ENCODE measurements around the gene FBXO11. TPM values are rescaled to one million over a fixed set of nuclear protein-coding genes. Genes with fewer than 3 reads are reported as not detected.

The FBXO11 gene
- polyA plus RNA-seq, 3 donors: 11.2 to 23.4 (median 23.0) TPM

DNA sequence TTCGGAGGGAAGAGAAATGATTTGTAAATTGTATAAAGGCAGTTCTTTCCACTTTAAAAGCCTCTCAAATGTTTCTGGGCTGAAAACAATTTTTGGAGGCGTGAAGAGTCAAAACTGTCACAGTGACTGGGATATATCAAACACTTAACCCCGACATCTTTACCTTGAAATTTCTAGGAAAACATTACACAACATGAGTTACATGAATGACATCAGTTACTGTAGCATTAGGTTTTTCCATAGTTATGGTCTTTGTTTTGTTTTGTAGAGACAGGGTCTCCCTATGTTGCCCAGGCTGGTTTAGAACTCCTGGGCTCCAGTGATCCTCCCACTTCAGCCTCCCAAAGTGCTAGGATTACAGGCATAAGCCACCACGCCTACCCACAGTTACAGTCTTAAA lies 97.7 kb downstream of the FBXO11 start:
- 73 to 79% (median 74%) methylated on average over 4 of the region's 4 CpGs for WGBS, 3 donors
- no peak overlapping the region for H3K27ac ChIP-seq (ENCODE audit: low read depth, low read length)

DNA sequence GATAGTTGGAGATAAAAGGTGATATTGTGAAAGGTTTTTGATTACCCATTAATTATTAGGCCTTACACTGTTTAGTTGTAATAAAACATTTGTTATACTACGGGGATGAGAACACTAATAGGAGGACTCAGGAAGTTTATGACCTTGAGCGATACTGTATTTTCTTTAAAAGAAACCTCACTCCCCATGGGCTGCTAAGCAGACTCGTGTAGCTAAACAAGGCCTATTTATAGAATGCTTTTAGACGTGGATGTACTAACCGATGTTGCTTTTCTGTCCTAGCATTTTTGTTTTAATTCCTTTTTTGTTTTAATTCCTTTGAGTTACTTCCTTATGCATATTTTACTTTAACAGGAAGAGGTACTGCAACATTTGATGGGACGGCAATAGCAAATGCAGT lies 100.4 kb downstream of the FBXO11 start:
- no peak overlapping the region for H3K27ac ChIP-seq (ENCODE audit: low read depth, low read length)
- 60 to 65% (median 62%) methylated on average over 6 of the region's 6 CpGs for WGBS, 3 donors

DNA sequence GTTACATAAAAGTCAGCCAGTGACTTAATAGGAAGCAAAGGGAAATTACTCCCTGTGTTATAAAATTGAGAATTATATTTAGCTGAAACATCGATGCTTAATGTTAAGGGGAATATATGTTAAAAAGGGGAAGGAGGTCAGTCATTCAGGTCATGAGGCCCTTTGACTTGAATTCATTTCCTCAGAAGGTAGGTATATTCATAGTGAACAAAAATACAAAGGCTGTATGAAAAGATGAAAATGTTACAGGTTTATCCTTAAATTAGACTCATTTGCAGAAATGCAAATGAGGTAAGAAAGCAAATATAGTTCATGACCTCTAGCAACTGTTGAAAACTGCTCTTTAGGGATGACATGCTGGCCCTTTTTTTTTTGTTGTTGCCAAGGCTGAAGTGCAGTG lies 102.5 kb downstream of the FBXO11 start:
- H3K27ac ChIP-seq (ENCODE audit: low read depth, low read length): no peak overlapping the region
- WGBS, 3 donors: 91 to 96% (median 93%) methylated on average over 1 of the region's 1 CpG

DNA sequence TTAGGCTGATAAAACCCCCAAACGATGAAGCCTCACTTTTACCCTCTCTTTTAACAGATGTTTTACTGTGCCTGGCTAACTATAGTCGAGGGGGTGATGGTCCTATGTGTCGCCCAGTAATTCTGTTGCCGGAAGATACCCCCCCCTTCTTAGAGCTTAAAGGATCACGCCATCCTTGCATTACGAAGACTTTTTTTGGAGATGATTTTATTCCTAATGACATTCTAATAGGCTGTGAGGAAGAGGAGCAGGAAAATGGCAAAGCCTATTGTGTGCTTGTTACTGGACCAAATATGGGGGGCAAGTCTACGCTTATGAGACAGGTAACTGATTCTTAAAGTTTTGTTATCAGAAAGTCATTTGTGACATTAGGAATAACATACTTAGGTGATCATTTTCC lies 102.9 kb downstream of the FBXO11 start:
- H3K27ac ChIP-seq (ENCODE audit: low read depth, low read length): no peak overlapping the region
- WGBS, 3 donors: 98 to 99% (median 98%) methylated on average over 7 of the region's 7 CpGs

DNA sequence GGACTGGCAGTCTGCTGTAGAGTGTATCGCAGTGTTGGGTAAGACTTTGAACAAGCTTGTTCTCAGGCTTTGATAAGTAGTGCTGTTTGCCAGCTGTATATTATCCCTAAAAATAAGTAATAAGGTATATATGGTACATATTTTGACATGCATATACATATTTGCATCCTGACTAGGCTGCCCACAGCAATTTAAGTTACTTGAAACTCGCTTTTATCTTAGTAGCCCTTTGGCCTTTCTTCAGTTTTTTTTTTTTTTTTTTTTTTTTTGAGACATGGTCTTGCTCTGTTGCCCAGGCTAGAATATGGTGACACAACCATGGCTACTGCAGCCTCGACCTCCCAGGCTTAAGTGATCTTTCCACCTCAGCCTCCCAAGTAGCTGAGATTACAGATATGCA lies 105.2 kb downstream of the FBXO11 start:
- WGBS, 3 donors: 78 to 100% (median 88%) methylated on average over 3 of the region's 3 CpGs
- H3K27ac ChIP-seq (ENCODE audit: low read depth, low read length): no peak overlapping the region

DNA sequence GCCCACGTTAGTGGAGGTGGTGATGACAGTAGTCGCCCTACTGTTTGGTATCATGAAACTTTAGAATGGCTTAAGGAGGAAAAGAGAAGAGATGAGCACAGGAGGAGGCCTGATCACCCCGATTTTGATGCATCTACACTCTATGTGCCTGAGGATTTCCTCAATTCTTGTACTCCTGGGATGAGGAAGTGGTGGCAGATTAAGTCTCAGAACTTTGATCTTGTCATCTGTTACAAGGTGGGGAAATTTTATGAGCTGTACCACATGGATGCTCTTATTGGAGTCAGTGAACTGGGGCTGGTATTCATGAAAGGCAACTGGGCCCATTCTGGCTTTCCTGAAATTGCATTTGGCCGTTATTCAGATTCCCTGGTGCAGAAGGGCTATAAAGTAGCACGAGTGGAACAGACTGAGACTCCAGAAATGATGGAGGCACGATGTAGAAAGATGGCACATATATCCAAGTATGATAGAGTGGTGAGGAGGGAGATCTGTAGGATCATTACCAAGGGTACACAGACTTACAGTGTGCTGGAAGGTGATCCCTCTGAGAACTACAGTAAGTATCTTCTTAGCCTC lies 107.2 kb downstream of the FBXO11 start:
- WGBS, 3 donors: 83 to 93% (median 84%) methylated on average over 6 of the region's 6 CpGs

DNA sequence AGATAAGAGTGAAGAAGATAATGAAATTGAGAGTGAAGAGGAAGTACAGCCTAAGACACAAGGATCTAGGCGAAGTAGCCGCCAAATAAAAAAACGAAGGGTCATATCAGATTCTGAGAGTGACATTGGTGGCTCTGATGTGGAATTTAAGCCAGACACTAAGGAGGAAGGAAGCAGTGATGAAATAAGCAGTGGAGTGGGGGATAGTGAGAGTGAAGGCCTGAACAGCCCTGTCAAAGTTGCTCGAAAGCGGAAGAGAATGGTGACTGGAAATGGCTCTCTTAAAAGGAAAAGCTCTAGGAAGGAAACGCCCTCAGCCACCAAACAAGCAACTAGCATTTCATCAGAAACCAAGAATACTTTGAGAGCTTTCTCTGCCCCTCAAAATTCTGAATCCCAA lies 107.7 kb downstream of the FBXO11 start:
- H3K27ac ChIP-seq (ENCODE audit: low read depth, low read length): no peak overlapping the region
- WGBS, 3 donors: 58 to 90% (median 72%) methylated on average over 6 of the region's 6 CpGs

More for the DNA sequence above, 107.2 kb downstream of the FBXO11 start:
- no peak overlapping the region for H3K27ac ChIP-seq (ENCODE audit: low read depth, low read length)

DNA sequence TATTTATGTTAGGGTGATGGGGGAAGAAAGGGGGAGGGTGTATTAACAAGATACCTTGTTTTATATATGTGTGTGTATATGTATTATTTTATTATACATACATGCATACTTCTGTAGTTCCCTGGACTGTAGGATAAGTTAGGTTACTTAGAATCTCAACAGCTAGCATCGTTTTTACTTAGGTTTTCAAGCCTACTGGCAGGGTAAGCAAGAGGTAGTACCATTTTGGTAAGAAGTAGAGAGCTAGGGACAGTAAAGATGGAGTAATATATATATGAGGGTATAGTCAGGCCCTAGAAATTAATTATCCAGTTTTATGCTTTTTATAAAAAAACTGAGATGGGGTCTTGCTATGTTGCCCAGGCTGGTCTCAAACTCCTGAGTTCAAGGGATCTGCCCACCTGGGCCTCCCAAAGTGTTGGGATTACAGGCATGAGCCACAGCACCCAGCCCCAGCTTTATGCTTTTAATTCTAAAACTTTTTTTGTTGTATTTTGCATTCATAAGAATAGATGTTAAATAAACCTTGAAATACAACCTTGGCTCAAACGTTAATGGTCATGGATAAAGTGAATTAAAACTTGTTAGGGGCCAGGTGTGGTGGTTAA lies 110.1 kb downstream of the FBXO11 start:
- 85 to 93% (median 85%) methylated on average over 2 of the region's 2 CpGs for WGBS, 3 donors
- H3K27ac ChIP-seq (ENCODE audit: low read depth, low read length): no peak overlapping the region

DNA sequence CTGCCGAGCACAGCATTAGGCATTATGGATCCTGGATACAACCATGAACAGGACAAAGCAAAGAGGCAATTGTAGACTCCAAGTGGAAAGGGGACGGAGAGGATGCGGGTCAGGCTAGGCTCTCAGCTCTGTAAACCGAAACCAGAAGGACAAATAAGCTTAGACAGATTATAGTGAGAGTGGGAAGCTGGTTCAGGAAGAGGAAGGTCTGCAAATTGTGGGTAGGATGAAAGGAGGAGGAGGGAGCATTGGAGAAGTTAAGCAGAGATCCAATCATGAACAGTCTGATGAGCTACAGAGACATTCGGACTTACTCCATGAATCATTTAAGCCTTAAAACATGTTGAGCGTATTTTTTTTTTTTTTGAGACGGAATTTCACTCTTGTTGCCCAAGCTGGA lies 120.3 kb downstream of the FBXO11 start:
- no peak overlapping the region for H3K27ac ChIP-seq (ENCODE audit: low read depth, low read length)
- 56 to 84% (median 66%) methylated on average over 7 of the region's 7 CpGs for WGBS, 3 donors

DNA sequence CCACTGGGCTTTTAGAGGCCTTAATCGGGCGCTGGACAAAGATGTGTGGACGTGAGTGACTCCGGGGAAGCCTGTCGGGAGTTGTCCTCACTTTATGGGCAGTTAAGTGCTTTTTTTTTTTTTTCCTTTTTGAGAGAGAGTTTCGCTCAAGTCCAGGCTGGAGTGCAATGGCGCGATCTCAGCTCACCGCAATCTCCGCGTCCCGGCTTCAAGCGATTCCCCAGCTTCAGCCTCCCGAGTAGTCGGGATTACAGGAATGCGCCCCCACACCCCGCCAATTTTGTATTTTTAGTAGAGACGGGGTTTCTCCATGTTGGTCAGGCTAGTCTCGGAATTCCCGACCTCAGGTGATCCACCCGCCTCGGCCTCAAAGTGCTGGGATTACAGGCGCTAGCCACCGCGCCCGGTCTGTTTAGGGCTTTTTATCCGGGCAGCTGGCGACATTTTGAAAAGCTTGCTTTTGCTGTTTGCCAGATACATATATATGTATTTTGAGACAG lies 121.9 kb downstream of the FBXO11 start:
- 28 to 48% (median 44%) methylated on average over 28 of the region's 28 CpGs for WGBS, 3 donors
- no peak overlapping the region for H3K27ac ChIP-seq (ENCODE audit: low read depth, low read length)

DNA sequence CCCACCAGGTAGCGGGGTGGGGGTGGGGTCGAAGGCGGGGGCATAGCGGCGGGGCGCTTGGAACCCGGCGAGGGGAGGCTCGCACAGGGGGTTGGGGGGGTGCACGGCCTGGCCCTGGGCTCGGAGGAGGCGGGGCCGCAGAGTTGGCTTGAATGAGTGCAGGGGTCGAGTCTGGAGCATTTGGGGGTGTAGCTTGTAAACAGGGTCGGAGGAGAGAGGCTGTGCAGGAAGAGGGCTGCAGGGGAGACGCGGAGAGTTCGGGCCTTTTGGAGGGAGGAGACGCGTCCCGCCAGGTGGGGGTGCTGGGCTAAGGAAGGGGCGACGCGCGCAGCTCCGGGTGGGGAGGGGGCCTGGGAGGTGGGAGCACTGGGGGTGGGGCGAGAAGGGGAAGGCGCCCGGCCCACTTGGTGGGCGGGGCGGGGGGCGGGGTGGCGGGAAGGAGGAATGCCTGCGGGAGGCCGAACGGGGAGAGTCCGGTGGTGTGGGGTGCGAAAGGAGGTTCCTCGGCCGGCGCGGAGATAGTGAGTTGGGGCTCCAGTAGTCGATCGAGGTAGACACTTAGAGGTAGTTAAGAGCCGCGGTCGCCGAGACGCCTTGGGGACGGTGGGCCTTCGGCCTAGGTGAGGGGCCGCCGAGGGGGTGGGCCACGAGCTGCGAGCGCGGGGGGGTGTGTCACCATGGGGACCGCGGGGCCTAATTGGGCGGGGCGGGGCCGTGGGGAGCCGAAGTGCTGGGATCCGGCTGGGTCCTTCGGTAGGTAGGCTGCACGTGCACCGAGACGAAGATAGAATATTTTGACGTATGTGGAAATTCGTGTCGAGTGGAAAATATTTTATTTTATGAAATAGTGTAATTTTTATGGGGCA lies 122.6 kb downstream of the FBXO11 start:
- peak overlapping the region; percentile 21 for H3K27ac ChIP-seq (ENCODE audit: low read depth, low read length)
- WGBS, 3 donors: 1% methylated on average over 55 to 69 of the region's 71 CpGs

DNA sequence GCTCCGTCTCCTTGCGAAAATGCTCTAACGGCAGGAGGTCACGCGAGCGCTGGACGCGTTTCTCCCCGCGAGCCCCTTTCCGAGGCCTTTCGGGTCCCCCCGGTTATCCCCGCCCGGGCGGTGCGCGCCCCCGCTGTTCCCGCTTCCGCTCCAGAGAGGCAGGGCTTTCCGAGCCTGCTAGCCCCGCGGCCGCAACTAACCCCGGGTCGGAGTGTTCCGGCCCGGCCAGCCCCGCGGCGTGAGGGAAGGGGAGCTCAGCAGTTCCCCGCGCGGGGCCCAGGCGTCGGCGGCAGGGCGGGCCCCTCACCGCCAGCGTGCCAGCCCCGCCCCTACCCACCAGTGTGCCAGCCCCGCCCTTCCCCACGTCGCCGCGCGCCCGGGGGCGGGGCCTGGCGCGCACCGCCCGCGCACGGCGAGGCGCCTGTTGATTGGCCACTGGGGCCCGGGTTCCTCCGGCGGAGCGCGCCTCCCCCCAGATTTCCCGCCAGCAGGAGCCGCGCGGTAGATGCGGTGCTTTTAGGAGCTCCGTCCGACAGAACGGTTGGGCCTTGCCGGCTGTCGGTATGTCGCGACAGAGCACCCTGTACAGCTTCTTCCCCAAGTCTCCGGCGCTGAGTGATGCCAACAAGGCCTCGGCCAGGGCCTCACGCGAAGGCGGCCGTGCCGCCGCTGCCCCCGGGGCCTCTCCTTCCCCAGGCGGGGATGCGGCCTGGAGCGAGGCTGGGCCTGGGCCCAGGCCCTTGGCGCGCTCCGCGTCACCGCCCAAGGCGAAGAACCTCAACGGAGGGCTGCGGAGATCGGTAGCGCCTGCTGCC lies 123.4 kb downstream of the FBXO11 start, which contains the start of gene MSH6:
TSS of gene MSH6 (plus strand) at position 475 of the 815 bp plus-strand sequence. CDS start at position 564, 89 bp downstream.
- 1% methylated on average over 81 to 98 of the region's 98 CpGs for WGBS, 3 donors
- H3K27ac ChIP-seq (ENCODE audit: low read depth, low read length): peak within 1 kb of the TSS; percentile 21

DNA sequence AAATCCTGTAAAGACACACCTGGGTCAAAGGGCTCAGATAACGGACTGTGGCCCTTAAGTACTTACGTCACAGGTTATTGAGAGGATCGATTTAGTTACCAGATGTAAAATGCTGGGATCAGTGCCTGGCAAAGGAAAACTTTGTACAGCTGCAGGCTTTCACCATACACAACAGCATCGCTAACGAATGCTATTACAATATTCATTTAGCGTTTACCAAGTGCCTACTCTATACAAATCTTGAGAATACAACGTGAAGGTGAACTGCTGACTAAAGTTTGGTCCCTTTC lies 124.0 kb downstream of the FBXO11 start:
- H3K27ac ChIP-seq (ENCODE audit: low read depth, low read length): peak overlapping the region; percentile 5
- 2 to 4% (median 3%) methylated on average over 7 of the region's 7 CpGs for WGBS, 3 donors

DNA sequence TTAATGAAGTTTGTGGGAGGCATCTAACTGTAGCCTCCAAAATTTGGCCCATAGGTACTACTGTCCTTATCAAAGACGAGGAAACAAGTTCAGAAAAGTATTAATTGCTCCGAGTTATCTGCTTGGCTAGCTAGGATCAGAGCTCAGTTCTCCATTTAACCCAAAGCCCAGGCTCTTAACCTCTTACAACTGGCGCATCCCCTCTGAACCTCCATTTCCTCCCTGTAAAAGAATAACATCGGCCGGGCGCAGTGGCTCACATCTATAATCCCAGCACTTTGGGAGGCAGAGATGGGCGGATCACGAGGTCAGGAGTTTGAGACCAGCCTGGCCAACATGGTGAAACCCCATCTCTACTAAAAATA lies 126.9 kb downstream of the FBXO11 start:
- 84 to 90% (median 87%) methylated on average over 8 of the region's 8 CpGs for WGBS, 3 donors
- H3K27ac ChIP-seq (ENCODE audit: low read depth, low read length): no peak overlapping the region

DNA sequence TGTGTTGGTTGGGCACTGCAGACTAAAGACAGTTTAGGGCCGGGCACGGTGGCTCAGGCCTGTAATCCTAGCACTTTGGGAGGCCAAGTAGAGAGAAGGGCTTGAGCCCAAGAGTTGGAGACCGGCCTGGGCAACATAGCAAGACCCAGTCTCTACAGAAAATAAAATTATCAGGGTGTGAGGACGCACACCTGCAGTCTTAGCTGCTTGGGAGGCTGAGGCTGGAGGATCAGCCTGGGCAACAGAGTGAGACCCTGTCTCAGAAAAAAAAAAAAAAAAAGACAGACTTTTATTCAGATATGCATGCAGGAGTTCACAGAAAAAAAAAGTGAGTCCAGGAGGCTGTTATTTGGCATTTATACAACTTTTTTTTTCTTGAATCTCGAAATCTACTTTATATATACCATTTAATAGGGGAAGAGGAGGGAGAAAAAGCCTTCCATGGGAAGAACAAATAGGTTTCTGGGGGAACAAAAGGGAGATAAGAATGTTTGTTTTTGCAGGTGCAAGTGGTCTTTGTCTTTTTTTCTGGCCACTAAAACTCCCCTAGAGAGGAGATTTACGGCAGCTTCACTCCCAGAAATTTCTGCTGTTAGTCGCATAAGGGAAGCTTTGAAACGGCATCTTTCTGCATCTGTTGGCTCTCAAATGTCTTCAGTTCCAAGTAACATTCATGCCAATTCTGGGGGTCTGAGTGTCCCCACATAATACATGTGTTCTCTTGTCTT lies 127.4 kb downstream of the FBXO11 start:
- no peak overlapping the region for H3K27ac ChIP-seq (ENCODE audit: low read depth, low read length)
- 87 to 91% (median 89%) methylated on average over 8 of the region's 8 CpGs for WGBS, 3 donors

DNA sequence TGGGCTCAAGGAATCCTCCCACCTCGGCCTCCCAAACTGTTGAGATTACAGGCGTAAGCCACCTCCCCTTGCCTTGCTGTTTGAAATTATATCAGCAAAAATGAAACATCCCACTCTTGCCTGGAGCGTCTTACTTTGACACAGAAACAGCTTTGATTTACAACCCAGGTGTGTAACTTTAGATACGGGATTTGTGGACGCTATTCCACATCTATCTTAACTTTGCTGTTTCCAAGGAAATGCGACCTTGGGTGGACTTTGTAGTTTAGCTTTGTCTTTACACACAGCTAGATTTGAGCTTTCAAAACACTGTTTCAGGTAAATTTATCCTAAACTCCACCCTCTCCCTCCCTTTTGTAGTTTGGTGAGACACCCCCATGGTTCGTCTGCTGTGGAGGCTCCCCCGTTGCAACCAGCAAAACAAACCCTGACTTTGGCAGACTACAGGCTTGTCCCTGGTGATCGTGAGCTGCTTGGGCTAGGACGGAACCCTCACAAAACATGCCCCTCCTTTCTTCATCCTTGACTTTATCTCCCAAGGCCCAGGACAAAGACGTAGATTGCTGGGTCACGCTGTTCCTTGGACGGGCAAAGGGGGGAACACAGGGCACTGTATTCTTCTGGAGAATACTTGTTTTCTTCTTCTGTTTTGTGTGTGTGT lies 128.9 kb downstream of the FBXO11 start:
- WGBS, 3 donors: 36 to 87% (median 87%) methylated on average over 13 of the region's 13 CpGs

DNA sequence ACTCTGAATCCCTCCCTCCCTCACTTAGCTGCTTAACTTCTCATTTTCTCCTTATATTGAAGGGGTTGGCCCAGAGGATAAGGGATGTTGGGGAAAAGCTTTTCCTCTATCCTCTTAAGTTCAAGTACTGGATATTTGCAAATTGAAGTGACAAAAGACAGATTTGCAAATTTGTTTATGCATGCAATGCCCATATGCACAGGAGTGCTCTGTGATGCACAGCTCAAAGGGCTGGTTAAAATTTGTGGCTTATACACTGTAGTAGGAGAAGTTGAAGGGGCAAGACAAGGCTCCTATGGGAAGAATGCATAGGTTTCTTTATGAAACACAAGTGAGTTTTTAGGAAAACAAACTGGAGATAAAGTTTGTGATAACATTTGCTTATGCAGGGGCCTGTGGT lies 131.7 kb downstream of the FBXO11 start:
- no peak overlapping the region for H3K27ac ChIP-seq (ENCODE audit: low read depth, low read length)

More for the DNA sequence above, 128.9 kb downstream of the FBXO11 start:
- H3K27ac ChIP-seq (ENCODE audit: low read depth, low read length): no peak overlapping the region

DNA sequence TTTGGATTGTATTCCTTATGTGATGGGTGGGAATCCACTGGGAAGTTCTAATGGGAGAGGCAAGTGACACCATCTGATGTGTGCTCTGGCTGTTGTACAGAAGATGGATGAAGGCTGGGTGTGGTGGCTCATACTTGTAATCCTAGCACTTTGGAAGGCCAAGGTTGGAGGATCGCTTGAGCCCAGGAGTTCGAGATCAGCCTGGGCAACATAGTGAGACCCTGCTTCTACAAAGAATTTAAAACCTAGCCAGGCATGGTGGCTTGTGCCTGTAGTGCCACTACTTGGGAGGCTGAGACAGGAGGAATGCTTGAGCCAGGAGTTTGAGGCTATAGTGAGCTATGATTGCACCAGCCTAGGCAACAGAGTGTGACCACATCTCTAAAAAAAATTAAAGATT lies 134.0 kb downstream of the FBXO11 start:
- 93 to 100% (median 99%) methylated on average over 2 of the region's 2 CpGs for WGBS, 3 donors
- H3K27ac ChIP-seq (ENCODE audit: low read depth, low read length): no peak overlapping the region

Data from adipose tissue (tissue), 3 donors.